ENCODE results near the gene KIFC1.

DNA sequence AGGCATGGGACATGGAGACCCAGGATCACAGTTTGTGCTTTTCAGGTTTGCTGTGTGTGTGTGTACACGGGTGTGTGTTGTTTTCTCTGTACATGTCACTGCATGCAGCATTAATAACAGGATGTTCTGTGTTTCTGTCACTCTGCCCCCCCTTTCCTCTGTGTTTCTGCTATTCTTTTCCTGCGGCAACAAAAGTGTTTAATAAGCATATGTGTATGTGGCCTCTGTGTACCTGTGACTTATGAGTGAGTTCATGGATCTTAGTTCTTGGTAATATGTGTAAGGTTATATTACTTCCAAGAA lies 38.1 kb downstream of the KIFC1 start:
- TF ChIP-seq, protein P1, sequence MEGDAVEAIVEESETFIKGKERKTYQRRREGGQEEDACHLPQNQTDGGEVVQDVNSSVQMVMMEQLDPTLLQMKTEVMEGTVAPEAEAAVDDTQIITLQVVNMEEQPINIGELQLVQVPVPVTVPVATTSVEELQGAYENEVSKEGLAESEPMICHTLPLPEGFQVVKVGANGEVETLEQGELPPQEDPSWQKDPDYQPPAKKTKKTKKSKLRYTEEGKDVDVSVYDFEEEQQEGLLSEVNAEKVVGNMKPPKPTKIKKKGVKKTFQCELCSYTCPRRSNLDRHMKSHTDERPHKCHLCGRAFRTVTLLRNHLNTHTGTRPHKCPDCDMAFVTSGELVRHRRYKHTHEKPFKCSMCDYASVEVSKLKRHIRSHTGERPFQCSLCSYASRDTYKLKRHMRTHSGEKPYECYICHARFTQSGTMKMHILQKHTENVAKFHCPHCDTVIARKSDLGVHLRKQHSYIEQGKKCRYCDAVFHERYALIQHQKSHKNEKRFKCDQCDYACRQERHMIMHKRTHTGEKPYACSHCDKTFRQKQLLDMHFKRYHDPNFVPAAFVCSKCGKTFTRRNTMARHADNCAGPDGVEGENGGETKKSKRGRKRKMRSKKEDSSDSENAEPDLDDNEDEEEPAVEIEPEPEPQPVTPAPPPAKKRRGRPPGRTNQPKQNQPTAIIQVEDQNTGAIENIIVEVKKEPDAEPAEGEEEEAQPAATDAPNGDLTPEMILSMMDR (IDR thresholded peaks at IDR 0.05; ENCODE audit: low read length): no peak
- no peak for TF ChIP-seq EZH2 (IDR thresholded peaks at IDR 0.05; ENCODE audit: borderline replicate concordance, low read length)
